ENCODE data around the gene SERPINC1. TPM values are rescaled to one million over a fixed set of nuclear protein-coding genes. Genes with fewer than 3 reads are reported as not detected.

The SERPINC1 gene
- under 1 TPM in 1 of 4 donors, not detected in 3; 0.51 TPM for total RNA-seq

DNA sequence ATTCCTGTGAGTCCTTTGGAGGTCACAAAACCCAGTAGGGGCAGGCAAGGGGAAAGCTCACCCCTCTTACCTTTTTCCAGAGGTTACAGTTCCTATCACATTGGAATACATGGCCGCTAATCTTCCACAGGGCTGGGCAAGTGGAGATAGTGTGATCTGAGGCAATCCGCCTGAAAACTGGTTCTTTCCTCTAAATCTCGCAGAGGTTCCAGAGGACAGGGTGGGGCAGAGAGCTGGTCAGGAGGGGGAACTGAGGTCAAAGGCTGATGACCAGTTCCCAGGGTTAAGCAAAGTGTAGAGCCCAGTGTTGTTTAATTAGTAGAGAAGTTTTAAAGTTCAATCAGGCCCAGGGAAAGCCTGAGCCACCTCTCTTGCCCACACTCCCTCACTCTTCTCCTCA, at the start of gene SERPINC1:
SERPINC1 (minus strand) TSS at position 179 of the 400 bp plus-strand sequence; CDS start at position 111, 68 bp downstream.
- TF ChIP-seq CTCF (IDR thresholded peaks at IDR 0.05; ENCODE audit: low read depth): no peak

- TF ChIP-seq CTCF (IDR thresholded peaks at IDR 0.05; ENCODE audit: low read depth): no peak
These were observed 46.4 kb upstream of the SERPINC1 start for GRCh38 chr1:173963477-173963876.

DNA sequence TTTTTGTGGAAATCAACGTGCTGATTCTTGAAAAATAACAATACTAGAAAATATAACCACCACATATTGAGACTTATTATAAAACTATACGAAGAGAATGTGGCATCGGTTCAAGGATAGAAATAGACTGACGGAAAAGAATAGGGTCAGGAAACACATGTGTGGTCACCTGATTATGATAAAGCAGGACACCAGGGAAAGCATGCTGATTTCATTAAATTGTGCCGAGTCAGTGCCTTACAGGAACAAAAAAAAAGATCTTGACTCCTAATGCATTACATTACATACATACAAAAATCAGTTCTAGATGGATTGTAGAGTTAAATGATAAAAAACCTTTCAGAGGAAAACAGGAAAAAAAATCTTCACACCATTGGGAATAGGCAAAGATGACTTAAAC, 43.5 kb upstream of the SERPINC1 start:
- TF ChIP-seq CTCF (IDR thresholded peaks at IDR 0.05; ENCODE audit: low read depth): no peak

DNA sequence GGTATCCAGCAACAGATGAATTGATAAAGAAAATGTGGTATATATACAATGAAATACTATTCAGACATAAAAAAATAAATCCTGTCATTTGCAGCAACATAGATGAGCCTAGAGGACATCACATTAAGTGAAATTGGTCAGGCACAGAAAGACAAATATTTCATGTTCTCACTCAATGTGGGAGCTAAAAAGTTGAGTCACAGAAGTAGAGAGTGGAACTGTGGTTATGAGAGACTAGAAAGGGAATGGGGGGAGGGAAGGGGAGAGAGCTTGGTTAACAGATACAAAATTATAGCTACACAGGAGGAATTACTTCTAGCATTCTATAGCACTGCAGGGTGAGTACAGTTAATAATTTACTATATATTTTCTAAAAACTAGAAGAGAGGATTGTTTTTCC, 37.1 kb upstream of the SERPINC1 start:
- no peak for TF ChIP-seq CTCF (IDR thresholded peaks at IDR 0.05; ENCODE audit: low read depth)

DNA sequence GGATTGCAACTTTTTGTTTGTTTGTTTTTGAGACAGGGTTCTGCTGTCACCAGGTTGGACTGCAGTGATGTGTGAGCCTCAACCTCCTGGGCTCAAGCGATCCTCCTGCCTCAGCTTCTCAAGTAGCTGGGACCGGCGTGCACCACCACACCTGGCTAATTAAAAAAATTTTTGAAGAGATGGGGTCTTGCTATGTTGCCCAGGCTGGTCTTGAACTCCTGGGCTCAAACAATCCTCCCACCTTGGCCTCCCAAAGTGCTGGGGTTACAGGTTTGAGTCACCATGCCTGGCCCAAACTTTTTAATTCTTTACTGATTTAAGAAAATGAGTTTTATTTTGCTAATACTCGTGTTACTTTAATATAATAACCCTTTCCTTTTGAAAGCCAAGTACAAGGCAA, 31.5 kb upstream of the SERPINC1 start:
- TF ChIP-seq CTCF (IDR thresholded peaks at IDR 0.05; ENCODE audit: low read depth): no peak

- TF ChIP-seq CTCF (IDR thresholded peaks at IDR 0.05; ENCODE audit: low read depth): no peak
These were observed 29.3 kb upstream of the SERPINC1 start for GRCh38 chr1:173946380-173946921.

- TF ChIP-seq CTCF (IDR thresholded peaks at IDR 0.05; ENCODE audit: low read depth): no peak
These were observed 19.9 kb upstream of the SERPINC1 start for GRCh38 chr1:173937062-173937461.
